G401.6 (cell line): ENCODE measurements around the gene ATP8B4.

Source experiments
- FAIRE-seq: peaks from 2 replicates; lab custom pipeline; 2012; peaks lifted over from hg19 to GRCh38; lab: Jason Lieb, UNC

Gene ATP8B4

DNA sequence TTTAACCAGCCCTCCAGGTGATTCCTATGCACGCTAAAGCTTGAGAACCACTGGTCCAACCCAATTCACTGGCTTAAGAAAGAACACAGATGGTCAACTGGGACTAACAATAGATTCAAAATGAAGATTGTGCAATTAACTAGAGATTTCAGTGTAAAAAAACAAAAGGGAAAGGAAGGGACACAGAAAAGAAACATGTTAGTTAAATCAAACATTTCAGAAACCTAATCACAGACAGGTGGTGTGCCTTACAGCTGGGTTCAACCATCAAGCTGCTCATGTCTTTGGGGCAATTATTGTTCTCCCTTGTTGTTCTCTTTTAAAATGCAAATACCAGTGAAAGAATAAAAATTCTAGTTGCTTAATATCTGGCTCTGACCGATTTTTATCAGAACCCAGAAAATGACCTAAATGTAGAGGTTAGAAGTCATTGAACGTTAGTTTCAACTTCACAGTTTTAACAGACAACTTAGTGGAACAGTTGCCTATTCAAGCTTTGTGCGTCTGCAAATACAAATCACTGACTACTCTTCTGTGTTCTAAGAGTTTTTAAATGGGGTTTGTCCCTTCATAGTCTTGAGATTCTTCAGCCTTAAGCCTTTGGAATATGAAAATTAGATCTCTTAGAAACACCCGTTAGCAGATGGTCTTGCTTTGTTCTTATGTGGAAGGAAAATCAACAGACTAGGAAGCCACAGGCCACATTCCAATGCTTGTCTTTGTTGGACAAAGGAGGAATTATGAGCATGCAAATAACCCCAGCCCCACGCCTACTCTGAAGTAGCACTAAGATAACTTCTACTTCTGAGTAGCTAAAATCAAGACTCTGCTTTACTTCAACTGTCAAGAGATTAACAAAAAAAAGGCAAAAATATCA, 223.4 kb downstream of the ATP8B4 start:
- FAIRE-seq, result no peak

DNA sequence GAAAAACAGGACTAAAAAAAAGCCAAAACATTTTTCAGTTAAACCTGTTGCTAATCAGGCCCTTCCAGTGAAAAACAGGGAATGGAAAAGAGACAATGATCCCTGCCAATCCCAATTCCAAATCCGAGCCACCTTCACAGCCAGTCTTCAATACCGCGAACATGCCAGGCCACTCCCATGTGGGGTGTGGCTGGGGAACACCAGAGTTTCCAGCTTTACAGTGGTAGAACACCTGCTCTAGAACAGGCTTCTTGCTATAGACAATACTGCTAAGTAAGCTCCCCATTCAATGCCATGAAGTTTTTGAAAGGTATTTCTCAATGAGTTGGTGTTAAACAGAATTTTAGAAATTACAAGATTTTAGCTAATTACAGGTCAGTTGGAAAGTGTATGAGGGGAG, 228.3 kb downstream of the ATP8B4 start:
- no peak for FAIRE-seq

DNA sequence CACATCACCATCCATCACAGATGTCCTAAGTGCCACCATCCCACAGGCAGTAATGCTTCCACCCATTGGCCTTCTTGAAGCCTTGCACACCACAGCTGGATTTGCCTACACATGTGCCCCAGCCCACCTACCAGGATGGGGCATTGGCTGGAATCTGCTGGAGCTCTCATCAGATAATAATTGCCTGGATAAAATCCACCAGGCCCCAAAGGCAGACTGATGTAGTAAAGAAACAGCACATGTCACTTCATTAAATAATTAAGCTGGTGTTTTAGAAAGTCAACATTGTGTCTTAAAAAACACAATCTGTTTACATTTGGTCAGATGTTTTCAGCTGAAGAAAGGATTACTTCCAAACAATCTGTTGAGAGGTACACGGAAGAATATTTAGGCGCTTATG, 229.5 kb downstream of the ATP8B4 start:
- no peak for FAIRE-seq

DNA sequence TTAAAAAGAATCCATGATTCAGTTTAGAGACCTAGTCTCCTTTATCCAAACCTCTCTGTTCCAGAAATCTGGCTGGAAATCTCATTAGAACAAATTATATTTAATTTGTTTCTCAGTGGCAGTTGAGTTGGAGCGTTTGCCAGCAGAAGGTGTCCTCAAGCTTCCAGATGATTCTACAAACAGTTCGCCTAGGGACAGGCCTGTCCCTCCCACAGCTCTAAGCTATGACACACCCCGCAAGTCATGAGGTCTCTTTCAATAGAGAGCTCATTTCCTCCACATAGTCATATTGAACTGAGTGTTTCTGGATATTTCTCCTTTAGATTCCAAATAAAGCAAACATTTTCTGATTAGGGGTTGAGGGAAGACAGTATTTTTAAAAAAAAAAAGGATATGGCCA, 230.3 kb downstream of the ATP8B4 start:
- FAIRE-seq, result no peak

DNA sequence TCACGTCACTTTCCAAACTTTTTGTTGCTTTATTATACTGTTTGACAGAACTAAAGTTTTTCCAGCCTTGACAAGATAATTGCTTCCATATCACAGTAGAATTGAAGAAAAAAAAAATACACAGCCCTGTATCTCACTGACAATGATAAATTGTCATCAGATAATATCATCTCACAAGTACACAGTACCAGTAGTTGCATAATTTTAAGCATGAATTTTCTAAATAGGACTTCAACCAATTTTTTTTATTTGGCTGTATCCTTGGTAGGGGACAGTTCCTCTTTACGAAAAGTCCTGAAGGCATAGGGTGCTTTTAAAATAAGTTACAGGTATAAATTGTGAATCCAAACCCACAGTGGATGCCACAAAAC, 230.7 kb downstream of the ATP8B4 start:
- no peak for FAIRE-seq

DNA sequence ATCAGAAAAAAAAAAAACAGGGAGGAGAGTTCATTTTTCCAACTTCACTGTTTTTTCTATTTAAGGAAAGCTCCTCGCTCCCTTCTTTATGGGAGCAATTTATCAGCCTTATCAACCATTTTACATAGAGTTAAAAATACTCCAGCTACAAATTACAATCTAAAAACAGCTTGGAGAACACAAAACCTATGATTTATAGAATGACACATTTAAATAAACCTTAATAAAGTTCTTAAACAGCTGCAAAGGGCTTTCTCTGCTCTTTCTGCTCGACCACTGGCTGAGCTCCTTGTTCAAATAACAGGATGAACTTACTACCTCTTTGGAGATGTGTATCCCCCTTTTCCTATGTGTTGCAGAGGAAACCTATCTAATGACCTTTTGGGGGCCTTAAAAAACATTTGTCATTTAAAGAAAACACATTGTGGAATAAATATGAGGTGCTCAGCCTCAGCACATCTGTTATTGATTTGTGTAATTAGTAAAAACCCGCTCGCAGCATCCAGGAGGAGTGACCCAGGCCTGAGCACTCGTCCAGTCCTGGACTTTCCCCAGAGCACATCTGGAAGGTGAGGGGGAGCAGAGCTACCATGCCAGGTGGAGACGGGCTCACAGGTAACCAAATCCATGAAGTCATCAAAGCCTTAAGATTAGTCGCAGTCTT, 231.2 kb downstream of the ATP8B4 start:
- FAIRE-seq, result no peak

DNA sequence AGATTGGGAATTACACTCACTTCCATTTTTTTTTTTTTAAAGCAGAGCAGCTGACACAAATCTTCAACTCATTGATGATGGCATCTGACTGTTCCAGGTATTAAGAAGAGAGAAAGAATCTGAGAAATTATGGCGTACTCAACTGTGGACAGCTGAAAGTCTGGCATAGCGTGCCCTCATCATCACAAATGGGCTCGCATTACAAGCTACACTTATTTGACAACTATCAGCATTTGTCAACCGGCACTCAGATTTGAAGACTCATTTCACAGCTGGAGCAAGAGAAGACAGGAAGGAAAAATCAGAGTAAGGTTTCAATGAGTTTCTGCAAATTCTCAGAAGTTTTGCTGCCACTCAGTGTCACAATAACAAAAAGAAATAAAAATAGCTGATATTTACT, 235.9 kb downstream of the ATP8B4 start:
- no peak for FAIRE-seq

DNA sequence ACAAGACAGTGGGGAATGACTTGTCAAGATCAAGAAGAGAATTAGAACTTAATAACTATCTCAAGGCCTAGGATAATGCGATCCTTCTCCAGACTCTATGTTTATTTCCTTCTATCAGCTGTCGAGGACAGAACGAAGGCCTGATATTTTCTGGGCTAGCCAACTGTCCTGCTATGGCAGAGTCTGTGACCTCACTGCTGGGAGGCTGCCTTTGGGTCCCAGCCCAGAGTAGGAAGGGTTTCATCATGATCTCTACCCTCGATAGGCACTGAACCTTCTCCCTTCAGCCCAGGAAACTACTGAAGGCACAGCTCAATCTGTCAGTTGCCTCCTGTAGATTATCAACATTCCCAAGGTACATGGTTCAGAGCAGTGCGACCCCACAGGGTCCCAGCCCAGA, 237.2 kb downstream of the ATP8B4 start:
- FAIRE-seq, result no peak

DNA sequence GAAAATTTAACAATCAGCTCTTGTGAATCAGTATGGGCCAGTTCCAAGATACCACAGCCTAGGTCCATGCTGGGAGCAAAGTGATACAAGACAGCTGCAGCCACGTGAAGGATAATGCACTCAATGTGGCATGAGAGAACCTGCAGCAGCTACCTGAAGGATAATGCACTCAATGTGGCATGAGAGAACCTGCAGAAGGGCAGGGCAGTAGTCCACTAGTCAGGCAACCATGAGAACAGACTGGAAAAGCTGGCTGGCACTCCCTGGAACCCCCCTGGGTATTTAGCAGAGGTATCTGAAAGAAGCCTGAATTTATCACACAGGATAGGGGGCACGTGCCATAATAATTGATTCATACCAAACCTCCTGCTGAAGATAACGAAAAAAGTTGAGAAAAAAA, 237.6 kb downstream of the ATP8B4 start:
- no peak for FAIRE-seq

DNA sequence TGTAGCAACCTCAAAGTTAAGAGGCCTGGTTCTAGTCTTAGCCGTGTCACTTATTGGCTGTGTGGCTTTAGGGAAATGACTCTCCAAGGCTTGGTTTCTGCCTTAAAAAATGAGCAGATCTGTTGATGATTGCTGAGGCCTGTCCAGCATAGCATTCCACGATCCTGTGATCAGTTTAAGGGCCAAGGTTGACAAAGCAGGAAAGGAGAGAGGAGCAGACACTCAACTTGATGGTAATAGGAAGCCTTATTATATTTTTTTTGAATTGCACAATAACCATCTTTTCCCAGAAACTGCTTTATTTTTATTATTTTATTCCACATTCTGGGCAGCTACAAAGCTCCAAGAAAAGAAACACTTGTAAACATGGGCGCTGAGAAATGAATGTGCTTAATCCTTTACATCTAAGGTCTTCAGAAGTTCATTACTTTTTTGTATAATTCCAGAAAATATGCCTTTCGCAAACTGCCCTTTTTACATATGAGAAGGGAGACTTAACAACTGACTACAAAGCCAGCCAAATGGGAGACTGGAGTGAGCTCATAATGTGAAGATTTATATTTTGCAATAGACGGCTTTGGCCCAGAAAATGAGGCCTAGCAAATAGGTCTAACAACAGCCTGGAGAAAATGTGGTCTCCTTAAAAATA, 241.0 kb downstream of the ATP8B4 start:
- no peak for FAIRE-seq

DNA sequence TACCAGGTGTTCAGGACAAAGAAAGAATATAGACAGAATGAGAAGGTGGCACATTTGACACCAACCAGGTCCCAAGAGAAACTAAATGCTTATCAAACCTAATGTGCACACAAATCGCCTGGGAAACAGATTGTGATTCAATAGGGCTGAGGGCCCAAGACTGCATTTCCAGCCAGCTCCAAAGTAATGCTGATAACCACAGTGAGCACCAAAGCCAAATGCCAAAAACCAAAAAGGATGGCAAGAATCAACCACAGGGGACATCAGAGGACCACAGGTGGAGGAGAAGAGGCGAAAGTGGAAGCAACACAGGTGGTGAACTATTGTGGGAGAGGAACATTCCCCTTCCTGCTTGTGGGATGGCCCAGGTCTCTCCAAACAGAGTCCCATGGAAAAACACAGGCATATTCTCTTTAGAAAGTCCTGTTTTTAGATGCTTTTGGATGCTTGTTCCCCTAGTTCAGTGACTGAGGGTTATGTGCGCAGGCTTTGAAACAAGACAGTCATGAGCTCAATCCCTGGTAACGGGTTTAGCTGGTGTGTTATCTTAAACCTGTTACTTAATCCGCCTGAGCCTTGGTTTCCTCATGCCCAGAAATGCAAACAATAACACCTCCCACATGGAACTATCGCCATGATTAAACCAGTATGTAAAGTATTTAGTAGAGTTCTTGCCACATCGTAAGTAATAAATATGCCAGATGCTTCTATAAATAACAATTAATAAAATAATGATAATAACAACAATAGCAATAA, 241.7 kb downstream of the ATP8B4 start:
- FAIRE-seq, result no peak

DNA sequence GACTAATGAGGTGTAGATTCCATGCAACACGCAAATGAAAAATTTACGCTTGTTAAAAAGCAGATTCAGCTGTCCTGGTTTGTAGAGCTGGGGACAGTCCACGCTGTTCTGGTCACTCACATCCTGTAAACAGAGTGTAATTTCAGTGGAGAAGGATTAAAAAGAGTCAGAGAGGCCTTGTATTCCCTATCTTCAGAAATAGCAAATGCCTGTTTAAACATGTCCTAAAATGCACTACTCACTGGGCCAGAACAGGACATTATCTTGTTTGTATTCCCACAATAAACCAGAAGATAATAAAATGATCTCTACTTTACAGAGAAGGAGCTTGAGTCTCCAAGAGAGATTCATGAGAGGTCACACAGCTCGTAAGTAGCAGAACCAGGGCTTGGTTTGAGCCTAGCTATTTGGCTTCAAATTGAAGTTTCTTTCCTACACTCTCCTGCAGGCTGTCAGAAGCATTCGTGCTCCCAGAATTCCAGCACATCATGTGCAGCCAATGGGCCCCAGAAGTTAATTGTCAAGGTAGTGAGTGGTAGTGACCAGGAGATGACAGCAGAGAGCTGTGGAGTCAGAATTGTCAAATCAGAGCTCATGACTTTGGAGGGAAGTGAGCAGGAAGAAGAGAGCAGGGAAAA, 242.5 kb downstream of the ATP8B4 start:
- no peak for FAIRE-seq

DNA sequence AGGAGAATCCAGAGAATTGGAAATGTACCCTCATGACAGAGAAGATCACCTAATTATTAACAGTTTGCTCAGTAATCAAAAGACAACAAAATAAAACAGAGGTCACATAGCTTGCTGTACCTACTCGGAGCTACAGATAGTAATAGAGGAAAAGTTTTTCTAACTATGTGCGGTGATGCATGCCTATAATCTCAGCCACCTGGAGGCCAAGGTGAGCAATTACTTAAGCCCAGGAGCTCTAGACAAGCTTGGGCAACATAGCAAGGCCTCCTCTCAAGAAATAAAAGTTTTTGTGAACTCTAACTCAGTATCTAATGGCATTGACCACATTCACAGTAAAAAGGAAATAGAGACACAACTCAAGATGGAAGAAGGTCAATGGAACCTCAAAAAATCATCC, 243.6 kb downstream of the ATP8B4 start:
- no peak for FAIRE-seq

DNA sequence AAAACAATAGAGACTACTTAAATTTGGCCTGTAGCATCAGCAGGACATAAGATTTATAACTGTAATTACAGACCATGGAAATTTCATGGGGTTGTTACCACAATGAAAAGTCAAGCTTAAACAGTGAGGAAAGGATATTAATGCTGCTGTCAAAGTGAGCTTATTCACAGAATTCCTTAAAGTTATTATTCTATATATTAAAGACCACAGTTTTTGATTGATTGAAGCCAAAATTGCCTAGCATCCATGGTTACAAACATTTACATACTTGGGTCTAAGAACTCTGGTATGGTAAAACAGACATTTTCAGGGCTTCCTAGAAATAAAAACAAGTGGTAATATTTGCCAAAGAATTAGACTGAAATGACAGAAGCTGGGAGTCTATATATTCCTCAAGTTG, 248.6 kb downstream of the ATP8B4 start:
- FAIRE-seq, result no peak

DNA sequence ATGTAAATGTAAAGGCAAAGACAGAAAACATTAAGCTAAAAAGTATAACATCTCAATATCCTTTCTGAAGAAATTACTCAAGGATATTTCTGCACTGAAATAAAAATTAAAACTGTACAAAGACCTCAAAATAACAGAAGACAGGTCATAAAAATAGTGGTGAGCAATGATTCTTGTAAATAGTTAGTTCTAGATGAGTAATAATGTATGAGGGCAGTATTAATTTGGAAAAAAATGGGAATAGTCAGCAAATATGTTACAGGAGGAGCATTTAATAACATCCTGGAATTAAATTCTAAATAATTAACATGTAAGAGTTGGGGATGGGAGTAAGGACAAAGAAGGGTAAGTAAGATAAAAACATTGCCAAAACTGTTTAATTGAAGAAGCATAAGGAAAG, 250.7 kb downstream of the ATP8B4 start:
- FAIRE-seq, result no peak

DNA sequence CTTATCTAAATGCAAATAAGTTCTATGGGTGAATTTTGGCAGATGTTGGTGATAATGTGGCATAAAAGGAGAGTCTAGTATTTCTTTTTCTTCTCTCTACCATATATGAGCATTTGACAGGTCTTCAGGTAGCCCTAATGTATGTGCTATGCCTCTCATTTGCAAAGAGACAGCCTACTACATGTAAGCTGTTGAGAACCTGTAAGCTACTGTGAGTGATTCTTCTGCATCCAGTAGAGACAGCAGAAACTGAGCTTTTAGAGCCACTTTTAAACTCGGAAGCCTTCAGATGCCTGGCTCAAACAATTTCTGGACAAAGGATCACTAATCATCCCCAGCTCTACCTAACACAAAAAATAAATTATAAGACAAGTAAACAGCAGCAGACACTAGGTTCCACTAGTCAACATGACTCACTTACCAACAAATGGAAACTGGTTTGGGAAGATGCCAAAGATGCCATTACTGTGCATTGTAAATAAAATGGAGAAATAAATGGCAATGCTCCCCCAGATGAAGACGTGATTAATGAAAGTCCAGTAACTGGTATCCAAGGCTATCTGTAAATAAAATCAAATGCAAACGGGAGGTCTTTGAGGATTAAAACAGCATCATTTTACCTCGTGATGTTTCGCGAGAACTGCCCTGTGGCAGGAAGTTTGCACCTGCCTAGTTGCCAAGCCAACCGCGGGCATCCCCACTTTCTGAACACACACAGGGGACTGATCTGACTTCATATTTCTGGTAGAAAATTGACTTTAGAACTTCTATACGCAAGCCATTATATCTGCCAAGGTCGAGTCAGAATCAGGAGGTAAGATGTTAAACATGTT, 252.9 kb downstream of the ATP8B4 start:
- no peak for FAIRE-seq

DNA sequence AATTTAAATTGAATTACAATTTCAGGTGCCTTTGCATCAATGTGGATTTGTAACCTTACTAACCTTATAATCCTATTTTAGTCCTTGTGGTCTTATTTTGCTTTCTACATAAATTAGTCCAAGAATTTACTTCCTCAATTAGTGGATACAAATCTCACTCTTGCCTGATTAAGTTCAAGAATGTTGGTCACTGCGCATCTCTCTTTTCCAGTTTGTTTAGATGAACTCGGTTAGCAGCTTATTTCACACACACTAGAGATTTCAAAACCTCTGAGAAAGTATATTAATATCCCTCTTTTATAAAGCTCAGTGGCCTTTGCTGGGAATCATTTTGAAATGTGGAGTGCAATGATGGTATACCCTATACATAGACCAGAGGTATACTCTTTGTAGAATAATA, 254.8 kb downstream of the ATP8B4 start:
- no peak for FAIRE-seq

DNA sequence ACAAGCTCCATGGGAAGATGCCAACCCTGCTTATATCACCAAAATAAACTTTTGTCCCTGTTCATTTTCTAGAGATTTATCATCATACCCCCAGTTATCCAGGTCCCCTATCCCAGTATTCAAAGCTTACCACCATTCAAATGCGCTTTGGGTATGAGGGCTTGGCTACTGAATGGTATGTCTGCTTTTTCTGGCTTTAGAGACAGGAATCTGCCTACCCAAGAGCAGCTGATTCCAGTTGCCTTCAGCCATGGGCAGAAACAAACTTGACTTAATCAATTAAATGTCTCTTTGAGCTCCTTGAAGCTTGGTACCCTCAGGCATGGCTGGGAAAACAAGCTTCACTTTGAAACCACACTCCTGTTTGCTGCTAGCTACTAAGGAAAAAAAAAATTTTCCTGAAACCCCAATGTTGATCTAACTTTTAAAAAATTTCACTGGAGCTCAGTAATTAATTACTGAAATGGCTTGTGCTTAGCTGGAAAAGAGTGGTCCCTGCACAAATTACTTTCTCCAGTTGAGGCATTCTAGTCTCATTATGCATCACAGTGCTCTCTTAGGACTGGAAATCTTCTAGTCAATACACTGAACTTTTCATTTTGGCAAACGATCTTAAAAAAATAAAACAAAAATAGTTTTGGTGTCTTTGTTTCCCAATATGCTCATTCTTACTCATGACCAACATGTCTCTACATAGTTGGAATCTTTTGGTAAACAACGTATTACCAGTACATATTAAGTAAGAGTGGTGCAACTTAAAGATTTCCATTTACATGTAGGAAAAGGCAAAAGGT, 255.4 kb downstream of the ATP8B4 start:
- FAIRE-seq, result no peak

DNA sequence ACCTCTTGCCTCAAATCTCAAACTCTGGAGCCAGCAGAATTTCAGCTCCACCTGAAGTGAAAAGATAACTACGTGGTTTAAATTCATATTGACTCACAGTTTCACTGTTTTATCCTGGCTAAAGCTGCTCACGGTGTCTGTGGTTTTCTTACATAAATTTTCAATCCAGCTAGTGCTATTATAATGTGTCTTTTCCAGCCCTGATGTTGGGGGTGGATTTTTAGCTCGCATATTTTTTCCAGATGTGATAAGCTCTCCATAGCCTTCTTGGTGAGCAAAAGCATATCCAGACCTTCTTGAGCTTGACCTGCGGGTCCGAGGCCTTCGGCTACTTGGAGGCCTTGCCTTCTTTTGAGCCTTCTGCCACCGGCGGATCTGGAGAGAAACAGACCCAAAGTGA, 258.9 kb downstream of the ATP8B4 start:
- FAIRE-seq, result no peak
